Right cardiac atrium (tissue), 5 donors: ENCODE results near the gene CCDC33. TPM values are rescaled to one million over a fixed set of nuclear protein-coding genes. Genes with fewer than 3 reads are reported as not detected.
A peak's percentile ranks its signal among the peaks of the same experiment; 100 is the strongest.

Source experiments
- ATAC-seq, 2 donors: fragments of 200-7000 bp; cut with Tn5 transposase; one replicate each; pipeline versions ENCODE4 v1.8.0 to v1.9.1; 2020; ENCODE audit warnings: moderate library complexity in 2 of 2, mild to moderate bottlenecking in 1 of 2
- DNase-seq, 3 donors: peaks; one replicate each; pipeline ENCODE4 v3.0.0-alpha.2; 2020
- H3K27ac ChIP-seq: one replicate; pipeline ENCODE4 v1.5.1; 2013; ENCODE audit warnings: mild to moderate bottlenecking, low read length, control low read depth, moderate library complexity
- H3K27me3 ChIP-seq: one replicate; pipeline ENCODE4 v1.6.1; 2013; ENCODE audit not compliant: control insufficient read depth, insufficient read depth
- H3K4me1 ChIP-seq: one replicate; pipeline ENCODE4 v1.6.1; 2013; ENCODE audit warnings: low read length; ENCODE audit not compliant: control insufficient read depth, insufficient read depth
- H3K4me3 ChIP-seq: one replicate; pipeline ENCODE4 v1.5.1; 2013; ENCODE audit warnings: low read length, control low read depth
- H3K9me3 ChIP-seq: one replicate; pipeline ENCODE4 v1.6.1; 2013; ENCODE audit warnings: low read length; ENCODE audit not compliant: control insufficient read depth
- WGBS: extraction: QIAGEN DNeasy Blood & Tissue Kit; methylation state at CpG from one replicate; pipeline ENCODE4 v1.1.7; 2013; 5-methylcytosine and 5-hydroxymethylcytosine counted together
- intact Hi-C, 4 donors: fragments of 100-400 bp; cut with DNase I; formaldehyde crosslinking; loops; one replicate each; pipeline versions ENCODE4 v1.11.0 to v1.14.0; 2022 to 2023
- polyA plus RNA-seq: library from polyadenylated mRNA; stranded (reverse); fragments of 200-250 nt; gene quantifications from one replicate; pipeline ENCODE4 v1.2.3, GENCODE V29; 2013
- total RNA-seq, 4 donors: library from RNA; stranded (reverse); fragmentation: NEBNext Ultra II Directional; extraction: Animal tissue kit (Norgen Biotek cat#: 25700); gene quantifications; one replicate each; pipeline ENCODE4 v1.2.1, GENCODE V29; 2021
- donor health status: healthy with polysubstance abuse.
- donor health status: DM: no; HTN: yes; CAD: no.
- donor health status: DM: no; HTN: no; CAD: no.
- donor health status: DM: no; HTN: yes; CAD: no; lungs with severe emphysema.
- donor health status: DM: yes; HTN: yes; CAD: no.

CCDC33 gene
- total and polyA plus RNA-seq, 5 donors: 0.07 TPM; not detected in 4

- Histone ChIP-seq H3K27me3 (no peaks in the 10 kb centered on the region), H3K4me1 (peaks cover 8% of the 10 kb centered on the region), H3K27ac (no peak overlapping the region), H3K4me3 (no peak overlapping the region), H3K9me3 (no peaks in the 10 kb centered on the region)
- ATAC-seq (no peak), DNase-seq (peak in 1 of 3 donors; percentile 1)
- WGBS: 81% methylated on average over 6 of the region's 6 CpGs
- intact Hi-C loops: loop anchor here in 1 of 4 donors (5.0 kb wide), 1 partner anchor 93 kb away; no protein-coding TSS in a partner anchor
Measured at GRCh38 chr15:74250266-74250665, 14.1 kb downstream of the CCDC33 start.

GRCh38 chr15:74251131-74251811 is 15.1 kb downstream of the CCDC33 start:
- no peak overlapping the region for H3K4me3 ChIP-seq
- H3K27me3 ChIP-seq: no peaks in the 10 kb centered on the region
- peak; percentile 72 to 90 (median 90) for DNase-seq
- peak overlapping the region; percentile 84 for H3K27ac ChIP-seq
- intact Hi-C loops: loop anchor here in 1 of 4 donors (5.0 kb wide), 1 partner anchor 94 kb away; no protein-coding TSS in a partner anchor
- ATAC-seq: peak; percentile 90 to 95
- H3K4me1 ChIP-seq: peaks cover 8% of the 10 kb centered on the region
- 58% methylated on average over 5 of the region's 5 CpGs for WGBS
- no peaks in the 10 kb centered on the region for H3K9me3 ChIP-seq

- WGBS: 49% methylated on average over 6 of the region's 6 CpGs
- no peak for ATAC-seq
- Histone ChIP-seq H3K4me3 (no peak overlapping the region), H3K27ac (peak overlapping the region; percentile 58), H3K4me1 (peaks cover 8% of the 10 kb centered on the region), H3K9me3 (no peaks in the 10 kb centered on the region), H3K27me3 (no peaks in the 10 kb centered on the region)
- intact Hi-C loops: loop anchor here in 1 of 4 donors (5.0 kb wide), 1 partner anchor 95 kb away; no protein-coding TSS in a partner anchor
- peak in 1 of 3 donors; percentile 11 for DNase-seq
Measured at GRCh38 chr15:74252291-74252690, 16.2 kb downstream of the CCDC33 start.

DNA sequence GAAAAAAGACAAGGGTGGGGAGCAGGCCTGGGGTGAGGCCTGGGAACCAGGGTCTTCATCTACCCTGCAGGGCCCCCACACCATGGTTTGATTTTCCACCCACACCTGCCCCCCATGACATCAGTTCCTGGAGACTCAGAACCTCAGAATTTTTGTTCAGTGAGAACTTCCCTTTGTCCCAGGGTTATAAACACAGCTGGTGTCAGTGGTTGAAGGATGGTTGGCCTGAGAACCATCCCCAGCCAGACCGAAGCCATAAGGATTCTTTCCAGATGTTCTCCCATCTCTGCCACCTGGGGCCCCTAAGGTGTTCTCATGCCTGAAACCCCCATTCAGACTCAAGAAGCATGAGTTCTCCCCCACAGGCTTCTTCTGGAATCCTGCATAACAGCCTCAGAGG is 16.6 kb downstream of the CCDC33 start:
- Histone ChIP-seq H3K4me1 (peaks cover 8% of the 10 kb centered on the region), H3K4me3 (no peak overlapping the region), H3K27ac (no peak overlapping the region), H3K9me3 (no peaks in the 10 kb centered on the region), H3K27me3 (no peaks in the 10 kb centered on the region)
- DNase-seq (no peak), ATAC-seq (no peak)
- WGBS: 76% methylated on average over 1 of the region's 1 CpG
- intact Hi-C loops: loop anchor here in 1 of 4 donors (5.0 kb wide), 1 partner anchor 95 kb away; no protein-coding TSS in a partner anchor

DNA sequence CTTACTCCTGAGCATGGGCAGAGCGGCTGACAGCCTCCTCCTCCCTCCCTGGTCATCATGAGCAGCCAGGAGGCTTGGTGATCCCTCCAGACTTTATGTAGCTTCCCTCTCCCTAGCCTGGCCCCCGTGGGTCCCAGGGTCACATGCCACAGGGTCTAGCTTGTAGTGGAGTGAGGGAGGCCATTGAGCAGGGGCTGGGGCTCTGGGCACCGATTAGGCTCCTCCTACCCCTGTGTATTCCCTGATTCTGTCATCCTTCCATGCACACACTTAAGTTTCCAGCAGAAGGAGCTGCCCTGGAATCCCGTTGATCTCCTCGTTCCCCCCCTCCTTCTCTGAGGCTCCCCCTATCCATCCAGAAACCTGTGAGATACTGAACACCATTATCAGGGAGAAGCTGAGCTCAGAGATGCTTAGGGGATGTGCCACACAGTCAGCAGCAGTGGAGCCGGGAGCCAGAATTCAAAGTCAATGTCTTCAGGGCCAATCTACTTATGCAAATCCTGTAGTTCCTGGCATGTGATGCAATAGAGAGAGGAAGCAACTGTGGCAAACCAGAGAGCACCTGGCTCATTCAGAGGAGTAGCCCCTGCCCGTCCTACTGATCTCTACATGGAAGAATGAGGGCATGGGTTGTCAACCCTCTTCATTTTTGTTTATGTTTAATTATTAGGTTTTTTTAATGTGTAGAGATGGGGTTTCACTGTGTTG is 17.2 kb downstream of the CCDC33 start:
- intact Hi-C loops: loop anchor here in 1 of 4 donors (5.0 kb wide), 1 partner anchor 96 kb away; no protein-coding TSS in a partner anchor
- ATAC-seq: no peak
- peak in 1 of 3 donors; percentile 5 for DNase-seq
- Histone ChIP-seq H3K4me3 (no peak overlapping the region), H3K4me1 (peaks cover 8% of the 10 kb centered on the region), H3K27ac (no peak overlapping the region), H3K27me3 (no peaks in the 10 kb centered on the region), H3K9me3 (no peaks in the 10 kb centered on the region)
- 48% methylated on average over 7 of the region's 7 CpGs for WGBS

- Histone ChIP-seq H3K4me1 (peaks cover 6% of the 10 kb centered on the region), H3K27ac (no peak overlapping the region), H3K4me3 (no peak overlapping the region), H3K9me3 (no peaks in the 10 kb centered on the region), H3K27me3 (no peaks in the 10 kb centered on the region)
- DNase-seq (peak in 1 of 3 donors; percentile 3), ATAC-seq (no peak)
- 73% methylated on average over 6 of the region's 6 CpGs for WGBS
- intact Hi-C loops: no loop called here
Measured at GRCh38 chr15:74257105-74257504, 21.0 kb downstream of the CCDC33 start.

DNA sequence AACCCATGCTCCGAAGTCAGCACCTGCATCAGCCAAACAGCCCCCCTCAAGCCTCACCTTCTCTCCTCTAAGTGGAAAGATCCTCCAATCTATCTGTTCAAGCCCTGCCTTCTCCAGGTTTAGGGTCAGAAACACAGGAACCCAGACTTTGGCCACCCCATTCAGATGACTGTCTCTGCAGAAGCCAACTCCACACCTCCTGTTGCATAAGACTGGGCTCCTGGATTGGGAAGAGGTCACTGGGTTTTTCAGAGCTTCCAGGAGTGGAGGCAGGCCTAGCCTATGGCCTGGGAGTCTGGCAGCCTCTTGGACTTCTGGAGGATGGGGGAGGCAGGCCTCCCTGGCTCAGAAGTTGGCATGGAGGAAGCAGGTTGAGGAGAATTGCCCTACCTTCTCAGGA is 21.5 kb downstream of the CCDC33 start:
- intact Hi-C loops: no loop called here
- Histone ChIP-seq H3K4me3 (no peak overlapping the region), H3K4me1 (peaks cover under 1% of the 10 kb centered on the region), H3K27me3 (no peaks in the 10 kb centered on the region), H3K9me3 (no peaks in the 10 kb centered on the region), H3K27ac (no peak overlapping the region)
- WGBS: 97% methylated on average over 1 of the region's 1 CpG
- no peak for DNase-seq
- ATAC-seq: no peak

DNA sequence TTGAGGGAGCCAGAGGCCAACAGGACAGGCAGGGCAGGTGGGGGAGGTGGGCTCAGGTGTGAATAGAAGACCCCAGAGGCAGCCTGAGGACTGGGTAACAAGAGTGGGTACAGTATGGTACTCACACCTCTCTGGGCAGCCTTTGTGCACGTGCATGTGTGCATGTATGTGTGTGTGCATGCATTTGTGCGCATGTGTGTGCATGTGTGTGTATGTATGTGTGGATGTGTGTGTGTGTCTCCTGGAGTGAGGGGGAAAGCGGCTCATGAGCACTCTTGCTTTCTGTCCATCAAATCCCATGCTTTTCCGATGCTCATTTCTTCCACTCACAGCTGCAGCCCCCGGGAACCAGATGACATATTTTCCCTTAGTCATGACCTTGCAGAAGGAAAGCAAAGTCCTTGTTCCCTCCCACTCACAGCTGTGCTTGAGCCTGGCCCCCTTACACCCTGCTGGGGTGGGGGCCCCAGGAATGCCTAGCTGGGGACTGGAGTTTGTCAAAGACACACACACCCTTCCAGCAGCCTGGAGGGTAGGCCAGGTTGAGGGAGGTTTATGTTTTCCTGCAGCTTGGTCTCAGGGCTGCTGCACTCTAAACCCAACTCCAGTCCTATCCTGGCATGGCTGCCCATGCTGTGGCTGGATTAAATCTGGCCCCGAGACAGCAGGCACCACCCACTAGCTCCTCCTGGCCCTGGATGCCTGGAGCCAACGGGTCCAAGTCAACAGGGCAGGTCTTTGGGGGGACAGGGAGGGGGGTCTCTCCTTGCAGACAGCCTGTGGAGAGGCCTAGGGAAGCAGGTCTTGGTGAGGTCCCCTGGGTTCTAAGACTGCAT is 22.5 kb downstream of the CCDC33 start:
- no peak overlapping the region for H3K4me3 ChIP-seq
- DNase-seq: peak in 1 of 3 donors; percentile 27
- H3K27ac ChIP-seq: no peak overlapping the region
- intact Hi-C loops: no loop called here
- H3K27me3 ChIP-seq: no peaks in the 10 kb centered on the region
- WGBS: 54% methylated on average over 7 of the region's 7 CpGs
- no peaks in the 10 kb centered on the region for H3K4me1 ChIP-seq
- no peak for ATAC-seq
- no peaks in the 10 kb centered on the region for H3K9me3 ChIP-seq

- no peaks in the 10 kb centered on the region for H3K9me3 ChIP-seq
Measured at GRCh38 chr15:74259292-74259648, 23.1 kb downstream of the CCDC33 start.

GRCh38 chr15:74259821-74260607 is 23.9 kb downstream of the CCDC33 start:
- Histone ChIP-seq H3K27ac (no peak overlapping the region), H3K27me3 (no peaks in the 10 kb centered on the region), H3K4me3 (no peak overlapping the region), H3K4me1 (no peaks in the 10 kb centered on the region), H3K9me3 (no peaks in the 10 kb centered on the region)
- intact Hi-C loops: no loop called here
- ATAC-seq (no peak), DNase-seq (peak in 1 of 3 donors; percentile 11)
- WGBS: 76% methylated on average over 12 of the region's 12 CpGs

More at GRCh38 chr15:74259292-74259648, 23.1 kb downstream of the CCDC33 start:
- 27% methylated on average over 5 of the region's 5 CpGs for WGBS
- no peak overlapping the region for H3K4me3 ChIP-seq
- H3K27me3 ChIP-seq: no peaks in the 10 kb centered on the region
- H3K4me1 ChIP-seq: no peaks in the 10 kb centered on the region
- no peak for DNase-seq
- intact Hi-C loops: no loop called here
- ATAC-seq: no peak
- no peak overlapping the region for H3K27ac ChIP-seq
